HG03103 (cell line): Measurements from ENCODE around the gene FSTL4.

Experiments used
- ATAC-seq: cut with Tn5 transposase; IDR thresholded peaks from one replicate; pipeline ENCODE4 v1.9.1; 2021; ENCODE audit warnings: low read depth; ENCODE audit not compliant: unreplicated experiment

The FSTL4 gene

GRCh38 chr5:133611357-133612248, 738 bp downstream of the FSTL4 start:
- ATAC-seq: no peak

GRCh38 chr5:133610489-133611356, 1.6 kb downstream of the FSTL4 start:
- no peak for ATAC-seq

GRCh38 chr5:133607451-133607850, 4.9 kb downstream of the FSTL4 start:
- no peak for ATAC-seq

GRCh38 chr5:133606835-133607234, 5.5 kb downstream of the FSTL4 start:
- ATAC-seq: no peak

- no peak for ATAC-seq
Measured at GRCh38 chr5:133605323-133605722, 7.0 kb downstream of the FSTL4 start.

GRCh38 chr5:133603711-133604110, 8.6 kb downstream of the FSTL4 start:
- no peak for ATAC-seq

GRCh38 chr5:133602835-133603380, 9.4 kb downstream of the FSTL4 start:
- no peak for ATAC-seq

- no peak for ATAC-seq
Measured at GRCh38 chr5:133599600-133599999, 12.7 kb downstream of the FSTL4 start.

GRCh38 chr5:133599044-133599443, 13.3 kb downstream of the FSTL4 start:
- ATAC-seq: no peak

- ATAC-seq: no peak
Measured at GRCh38 chr5:133596049-133596448, 16.3 kb downstream of the FSTL4 start.

GRCh38 chr5:133595465-133595864, 16.9 kb downstream of the FSTL4 start:
- no peak for ATAC-seq

GRCh38 chr5:133589286-133589685, 23.1 kb downstream of the FSTL4 start:
- ATAC-seq: no peak

- no peak for ATAC-seq
Measured at GRCh38 chr5:133582971-133583370, 29.4 kb downstream of the FSTL4 start.

- ATAC-seq: no peak
Measured at GRCh38 chr5:133581918-133582317, 30.4 kb downstream of the FSTL4 start.

- ATAC-seq: no peak
Measured at GRCh38 chr5:133581348-133581747, 31.0 kb downstream of the FSTL4 start.

- ATAC-seq: no peak
Measured at GRCh38 chr5:133580618-133581017, 31.7 kb downstream of the FSTL4 start.

- ATAC-seq: no peak
Measured at GRCh38 chr5:133579766-133580165, 32.6 kb downstream of the FSTL4 start.

GRCh38 chr5:133569347-133569746, 43.0 kb downstream of the FSTL4 start:
- ATAC-seq: no peak

GRCh38 chr5:133565993-133566392, 46.3 kb downstream of the FSTL4 start:
- no peak for ATAC-seq

- ATAC-seq: no peak
Measured at GRCh38 chr5:133564921-133565565, 47.3 kb downstream of the FSTL4 start.

- ATAC-seq: no peak
Measured at GRCh38 chr5:133562554-133562953, 49.8 kb downstream of the FSTL4 start.
